Articular chondrocyte of knee joint (primary cell): ENCODE data around the gene PARG. TPM values are rescaled to one million over a fixed set of nuclear protein-coding genes. Genes with fewer than 3 reads are reported as not detected.

ENCODE experiments used
- small RNA-seq: library from RNA; depleted of rRNA; stranded (forward); fragments of <200 nt; gene quantifications from one replicate; pipeline ENCODE3, GENCODE V24; 2012
- total RNA-seq: library from RNA; depleted of rRNA; stranded (reverse); fragments of >200 nt; gene quantifications from 2 replicates; pipeline ENCODE4 v1.2.3, GENCODE V29; 2012

Gene PARG
- 29.6 and 31.6 TPM in 2 replicates for total RNA-seq

GRCh38 chr10:49941447-49942338 lies at the start of gene PARG, which contains the start of gene TIMM23B:
Gene PARG (minus strand): TSS chr10:49942027. CDS start chr10:49941725, 302 bp downstream.
Gene TIMM23B (plus strand): TSS chr10:49942053. CDS start chr10:49942195, 142 bp downstream.

GRCh38 chr10:49988376-49988775 lies 46.5 kb upstream of the PARG start, which contains the start of gene AGAP6:
Gene AGAP6 (plus strand): TSS chr10:49988406. CDS start chr10:49988716, 310 bp downstream.

Small RNA genes within 50 kb of the gene (small RNA-seq; reads per million reads assigned to genes)
- not detected for gene RNA5SP317
- gene SNORA74C-2: 0.27 reads per million

Other genes with a start within 250 kb of the PARG start
- gene OGDHL, start 179.7 kb downstream of the PARG start, total RNA-seq: under 0.01 and 0.54 TPM in 2 replicates
- gene TIMM23B, start within 50 bp of the PARG start, total RNA-seq: 19.5 and 25.1 TPM in 2 replicates
- 3.4 and 3.5 TPM in 2 replicates for gene AGAP6, start 46.4 kb upstream of the PARG start, total RNA-seq
- 50.0 and 73.3 TPM in 2 replicates for gene WASHC2A, start 125.9 kb upstream of the PARG start, total RNA-seq